AG09319 (cell line): ENCODE results near the gene SEMA4A.

Experiments used
- DNase-seq: peaks from one replicate; pipeline ENCODE4 v3.0.0-alpha.2; 2010; ENCODE audit warnings: low read depth; ENCODE audit errors: extremely low read depth
- TF ChIP-seq, protein P1 (sequence below): IDR thresholded peaks from 2 replicates; pipeline ENCODE4 v1.5.1; 2011; ENCODE audit warnings: low read depth, mild to moderate bottlenecking, inconsistent platforms, low read length, moderate library complexity

The SEMA4A gene

DNA sequence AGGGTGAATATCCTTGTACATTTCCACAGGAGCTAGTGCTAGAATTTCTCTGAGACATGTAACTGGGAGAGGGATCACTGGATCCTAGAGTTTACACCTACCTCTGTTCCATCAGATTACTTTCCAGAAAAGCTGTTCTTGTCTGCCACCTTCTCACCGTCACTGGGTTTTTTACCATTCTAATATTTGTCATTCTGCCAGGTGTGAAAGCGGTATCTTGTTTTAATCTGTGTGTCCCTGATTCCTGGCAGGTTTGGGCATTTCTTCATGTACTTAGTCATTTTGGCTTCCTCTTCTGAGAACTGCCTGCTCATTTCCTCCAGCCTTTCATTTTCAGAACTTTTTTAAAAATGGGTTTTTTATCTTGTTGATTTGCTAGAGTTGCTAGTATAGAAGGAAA is 64.5 kb downstream of the SEMA4A start:
- no peak for DNase-seq
- TF ChIP-seq, protein P1, sequence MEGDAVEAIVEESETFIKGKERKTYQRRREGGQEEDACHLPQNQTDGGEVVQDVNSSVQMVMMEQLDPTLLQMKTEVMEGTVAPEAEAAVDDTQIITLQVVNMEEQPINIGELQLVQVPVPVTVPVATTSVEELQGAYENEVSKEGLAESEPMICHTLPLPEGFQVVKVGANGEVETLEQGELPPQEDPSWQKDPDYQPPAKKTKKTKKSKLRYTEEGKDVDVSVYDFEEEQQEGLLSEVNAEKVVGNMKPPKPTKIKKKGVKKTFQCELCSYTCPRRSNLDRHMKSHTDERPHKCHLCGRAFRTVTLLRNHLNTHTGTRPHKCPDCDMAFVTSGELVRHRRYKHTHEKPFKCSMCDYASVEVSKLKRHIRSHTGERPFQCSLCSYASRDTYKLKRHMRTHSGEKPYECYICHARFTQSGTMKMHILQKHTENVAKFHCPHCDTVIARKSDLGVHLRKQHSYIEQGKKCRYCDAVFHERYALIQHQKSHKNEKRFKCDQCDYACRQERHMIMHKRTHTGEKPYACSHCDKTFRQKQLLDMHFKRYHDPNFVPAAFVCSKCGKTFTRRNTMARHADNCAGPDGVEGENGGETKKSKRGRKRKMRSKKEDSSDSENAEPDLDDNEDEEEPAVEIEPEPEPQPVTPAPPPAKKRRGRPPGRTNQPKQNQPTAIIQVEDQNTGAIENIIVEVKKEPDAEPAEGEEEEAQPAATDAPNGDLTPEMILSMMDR: no peak

DNA sequence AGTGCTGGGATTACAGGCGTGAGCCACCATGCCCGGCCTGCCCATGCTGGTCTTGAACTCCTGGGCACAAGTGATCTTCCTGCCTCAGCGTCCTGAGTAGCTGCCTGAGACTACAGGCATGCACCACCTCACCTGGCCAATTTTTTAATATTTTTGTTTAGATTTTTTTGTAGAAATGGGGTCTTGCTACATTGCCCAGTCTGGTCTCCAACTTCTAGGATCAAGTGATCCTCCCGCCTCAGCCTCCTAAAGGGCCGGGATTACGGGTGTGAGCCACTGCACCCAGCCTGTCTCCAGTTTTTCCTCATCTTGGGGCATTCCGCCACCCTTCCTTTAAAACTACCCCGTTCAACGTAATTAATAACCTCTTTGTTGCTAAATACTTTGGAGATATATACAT is 66.8 kb downstream of the SEMA4A start:
- TF ChIP-seq, protein P1: no peak
- DNase-seq: no peak

DNA sequence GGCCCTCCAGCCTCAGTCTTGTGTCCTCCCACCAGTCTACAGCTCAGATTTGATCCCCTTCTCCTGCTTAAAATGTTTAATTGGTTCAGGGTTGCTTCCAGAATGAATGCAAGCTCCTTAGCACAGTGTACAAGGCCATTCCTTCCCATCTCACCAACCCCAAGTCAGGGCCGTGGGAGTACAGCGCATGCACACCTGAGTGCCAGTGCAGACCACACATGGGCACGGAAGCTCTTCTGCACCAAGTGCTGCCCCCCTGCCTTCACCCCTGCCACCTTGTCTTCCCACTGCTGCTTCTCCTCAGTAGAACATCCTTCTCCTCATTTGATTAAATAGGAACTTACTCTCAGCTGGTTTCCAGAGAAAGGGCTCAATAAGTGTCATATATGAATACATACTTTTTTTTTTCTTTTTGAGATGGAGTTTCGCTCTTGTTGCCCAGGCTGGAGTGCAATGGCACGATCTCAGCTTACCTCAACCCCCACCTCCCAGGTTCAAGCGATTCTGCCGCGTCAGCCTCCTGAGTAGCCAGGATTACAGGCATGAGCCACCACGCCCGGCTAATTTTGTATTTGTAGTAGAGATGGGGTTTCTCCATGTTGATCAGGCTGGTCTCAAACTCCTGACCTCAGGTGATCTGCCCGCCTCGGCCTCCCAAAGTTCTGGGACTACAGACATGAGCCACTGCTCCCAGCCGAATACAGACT is 68.8 kb downstream of the SEMA4A start:
- DNase-seq: no peak
- TF ChIP-seq, protein P1: no peak

DNA sequence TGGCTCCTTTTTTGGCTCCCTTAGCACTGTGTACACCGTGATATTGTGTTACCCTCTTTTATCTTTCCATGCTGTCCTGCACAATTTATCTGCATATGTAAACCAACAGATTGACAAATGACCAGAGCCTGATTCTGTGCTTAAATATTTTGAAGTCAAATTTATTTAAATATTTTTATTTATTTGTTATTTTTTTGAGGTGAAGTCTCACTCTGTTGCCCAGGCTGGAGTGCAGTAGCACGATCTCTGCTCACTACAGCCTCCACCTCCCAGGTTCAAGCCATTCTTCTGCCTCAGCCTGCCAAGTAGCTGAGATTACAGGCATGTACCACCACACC is 72.3 kb downstream of the SEMA4A start:
- no peak for DNase-seq
- TF ChIP-seq, protein P1: no peak

DNA sequence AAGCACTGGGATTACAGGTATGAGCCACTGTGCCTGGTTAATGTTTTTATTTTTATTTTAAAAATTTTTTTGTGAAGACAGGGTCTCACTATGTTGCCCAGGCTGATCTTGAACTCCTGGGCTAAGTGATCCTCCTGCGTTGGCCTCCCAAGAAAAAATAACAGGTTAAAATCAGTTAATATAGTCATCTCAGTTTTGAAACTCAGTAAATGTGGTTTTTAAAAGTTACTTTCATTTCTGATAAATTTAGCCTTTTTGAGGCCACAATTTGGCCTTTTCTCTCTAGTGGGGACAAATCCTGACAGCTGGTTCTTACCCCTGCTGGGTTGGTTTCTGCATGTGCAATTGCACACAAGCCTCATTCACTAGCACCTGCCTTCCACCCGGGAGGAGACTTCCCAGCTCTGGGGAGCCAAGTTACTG is 72.7 kb downstream of the SEMA4A start:
- TF ChIP-seq, protein P1: no peak
- no peak for DNase-seq

DNA sequence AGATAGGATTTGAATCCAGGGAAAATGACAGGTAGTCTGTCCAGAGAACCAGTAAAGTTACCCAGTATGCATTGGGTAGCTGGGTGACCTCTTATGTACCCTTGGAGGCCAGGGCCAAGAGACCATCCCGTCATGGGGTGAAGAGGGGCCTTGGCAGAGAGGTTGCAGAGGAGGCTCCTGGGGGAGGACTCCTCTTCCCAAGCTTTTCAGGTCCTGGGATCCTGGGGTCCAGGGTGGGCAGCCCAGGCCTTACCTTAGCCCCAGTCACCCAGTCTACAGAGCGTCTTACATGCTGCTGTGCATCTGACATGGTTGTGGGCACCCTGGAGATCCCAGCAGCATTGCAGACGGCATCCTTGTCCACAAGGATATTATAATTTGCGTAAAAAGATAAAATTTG is 73.4 kb downstream of the SEMA4A start:
- TF ChIP-seq, protein P1: no peak
- DNase-seq: no peak
